HCT116 (cell line): ENCODE results near the gene ATN1. TPM values are rescaled to one million over a fixed set of nuclear protein-coding genes. Genes with fewer than 3 reads are reported as not detected.

Source experiments
- ATAC-seq: fragments of 200-7000 bp; cut with Tn5 transposase; 2 replicates; pipeline ENCODE4 v1.9.1; 2020; ENCODE audit warnings: mild to moderate bottlenecking, moderate library complexity
- BruUV-seq: library from RNA; stranded (reverse); fragments of 400-500 nt; replicated peaks from 2 replicates; lab custom pipeline; 2021; lab: Mats Ljungman, UMichigan
- CTCF ChIA-PET: fragments of 300-600 bp; sonication (Branson Sonifier 250); formaldehyde crosslinking; loops from one replicate; lab custom pipeline; 2021; ENCODE audit warnings: antibody characterized with exemption; lab: Charles Lee
- POLR2A ChIA-PET: fragments of 300-600, 350-600 bp; sonication (Branson Sonifier 250); formaldehyde crosslinking; loops from one replicate; lab custom pipeline; 2021; ENCODE audit warnings: antibody characterized with exemption; lab: Charles Lee
- RAD21 ChIA-PET, 2 experiments: fragments of 300-600 bp; sonication (Branson Sonifier 250); formaldehyde crosslinking; loops; one replicate each; lab custom pipeline; 2023; ENCODE audit warnings: low total read pairs in 2 of 2; ENCODE audit not compliant: uncharacterized antibody in 2 of 2, unreplicated experiment in 2 of 2, low non-redundant PET in 1 of 2; lab: Charles Lee
- DNase-seq: peaks from one replicate; pipeline ENCODE4 v3.0.0-alpha.2; 2010; ENCODE audit warnings: low read depth, low spot score
- H2AFZ ChIP-seq: fragments of 200-600 bp; shearing (Covaris generic), sonication (generic); 2 replicates; pipeline ENCODE4 v1.6.1; 2017; ENCODE audit warnings: low read depth, mixed run types, mixed read lengths, antibody characterized with exemption, low read length; ENCODE audit not compliant: poor library complexity, severe bottlenecking
- H3K27ac ChIP-seq: 2 replicates; pipeline ENCODE4 v1.5.1; 2012; ENCODE audit warnings: low read depth, low read length
- H3K27me3 ChIP-seq: fragments of 200-600 bp; sonication (generic); 2 replicates; pipeline ENCODE4 v1.6.1; 2016; ENCODE audit warnings: mixed run types, low read length, mixed read lengths; ENCODE audit not compliant: insufficient read depth
- H3K36me3 ChIP-seq, 2 experiments: fragments of 200-500 bp in 1 of 2; fragments of 200-600 bp in 1 of 2; sonication (Bioruptor generic) in 1 of 2; sonication (generic) in 1 of 2; 2 replicates each; pipeline versions ENCODE4 v1.5.1 to v1.6.1; 2014 to 2016; ENCODE audit warnings: low read length in 2 of 2, inconsistent platforms in 1 of 2, mixed read lengths in 1 of 2, mixed run types in 1 of 2; ENCODE audit not compliant: insufficient read depth in 2 of 2, control insufficient read depth in 1 of 2
- H3K4me1 ChIP-seq, 2 experiments: fragments of 200-600 bp in 1 of 2; sonication (generic) in 1 of 2; 2 replicates each; pipeline versions ENCODE4 v1.5.1 to v1.6.1; 2012 to 2017; ENCODE audit warnings: low read length in 2 of 2, inconsistent platforms in 1 of 2, mild to moderate bottlenecking in 1 of 2, mixed read lengths in 1 of 2, mixed run types in 1 of 2, moderate library complexity in 1 of 2; ENCODE audit not compliant: insufficient read depth in 2 of 2, control insufficient read depth in 1 of 2
- H3K4me2 ChIP-seq: fragments of 200-600 bp; sonication (generic); 2 replicates; pipeline ENCODE4 v1.6.1; 2017; ENCODE audit warnings: mixed run types, low read length, mixed read lengths
- H3K4me3 ChIP-seq, 2 experiments: fragments of 200-600 bp in 1 of 2; sonication (generic) in 1 of 2; replicated peaks in 1 of 2; 2 replicates each; pipeline ENCODE4 v1.5.1; 2011 to 2016; ENCODE audit warnings: low read length in 2 of 2, control low read depth in 1 of 2, low read depth in 1 of 2, mild to moderate bottlenecking in 1 of 2, mixed read lengths in 1 of 2, mixed run types in 1 of 2
- H3K79me2 ChIP-seq: fragments of 200-600 bp; sonication (generic); 2 replicates; pipeline ENCODE4 v1.6.1; 2017; ENCODE audit warnings: mild to moderate bottlenecking, mixed run types, low read length, moderate library complexity, mixed read lengths; ENCODE audit not compliant: insufficient read depth
- H3K9ac ChIP-seq: fragments of 200-600 bp; sonication (generic); 2 replicates; pipeline ENCODE4 v1.6.1; 2016; ENCODE audit warnings: low read length, mixed read lengths
- H3K9me2 ChIP-seq: fragments of 200-600 bp; sonication (generic), shearing (Covaris generic); 2 replicates; pipeline ENCODE4 v1.6.1; 2017; ENCODE audit warnings: mixed run types, mild to moderate bottlenecking, moderate library complexity; ENCODE audit not compliant: insufficient read depth
- H3K9me3 ChIP-seq, 2 experiments: fragments of 200-500 bp in 1 of 2; fragments of 200-600 bp in 1 of 2; sonication (Bioruptor generic) in 1 of 2; sonication (generic) in 1 of 2; 2 replicates each; pipeline ENCODE4 v1.6.1; 2014 to 2017; ENCODE audit warnings: low read length in 2 of 2, mixed read lengths in 2 of 2, inconsistent platforms in 1 of 2, low read depth in 1 of 2, mild to moderate bottlenecking in 1 of 2, mixed run types in 1 of 2, moderate library complexity in 1 of 2; ENCODE audit not compliant: control insufficient read depth in 1 of 2, insufficient read depth in 1 of 2
- H4K20me1 ChIP-seq: fragments of 200-600 bp; sonication (generic), shearing (Covaris generic); 2 replicates; pipeline ENCODE4 v1.6.1; 2017; ENCODE audit warnings: mixed run types, mild to moderate bottlenecking, moderate library complexity; ENCODE audit not compliant: insufficient read depth
- CEBPB ChIP-seq: IDR thresholded peaks from 2 replicates; pipeline ENCODE4 v1.6.1; 2012; ENCODE audit warnings: low read depth
- CTCF ChIP-seq, 3 experiments: fragments of 200-600 bp in 1 of 3; sonication (generic) in 1 of 3; IDR thresholded peaks in 2 of 3; conservative IDR thresholded peaks in 1 of 3; 2 replicates each; pipeline ENCODE4 v1.5.1; 2012 to 2017; ENCODE audit warnings: low read depth in 2 of 3, low read length in 2 of 3, antibody characterized with exemption in 1 of 3, borderline replicate concordance in 1 of 3, control low read depth in 1 of 3, mild to moderate bottlenecking in 1 of 3, mixed read lengths in 1 of 3, mixed run types in 1 of 3, moderate library complexity in 1 of 3; ENCODE audit not compliant: insufficient read depth in 1 of 3
- EGR1 ChIP-seq: IDR thresholded peaks from 2 replicates; pipeline ENCODE4 v1.6.1; 2012; ENCODE audit warnings: low read depth
- EZH2 ChIP-seq: fragments of 200-600 bp; sonication (generic); IDR thresholded peaks from 2 replicates; pipeline ENCODE4 v1.6.1; 2017; ENCODE audit warnings: antibody characterized with exemption, mixed run types
- EZH2phosphoT487 ChIP-seq: fragments of 200-600 bp; IDR thresholded peaks from 2 replicates; pipeline ENCODE4 v1.6.1; 2018; ENCODE audit warnings: antibody characterized with exemption, borderline replicate concordance
- FOSL1 ChIP-seq: IDR thresholded peaks from 2 replicates; pipeline ENCODE4 v1.6.1; 2012; ENCODE audit warnings: low read depth
- JUND ChIP-seq: IDR thresholded peaks from 2 replicates; pipeline ENCODE4 v1.6.1; 2012
- REST ChIP-seq: IDR thresholded peaks from 2 replicates; pipeline ENCODE4 v1.6.1; 2012; ENCODE audit warnings: low read depth
- SRF ChIP-seq: IDR thresholded peaks from 2 replicates; pipeline ENCODE4 v1.6.1; 2012; ENCODE audit warnings: low read depth
- YY1 ChIP-seq: IDR thresholded peaks from 2 replicates; pipeline ENCODE4 v1.6.1; 2011; ENCODE audit warnings: low read length, low read depth, moderate library complexity, mild to moderate bottlenecking; ENCODE audit not compliant: insufficient replicate concordance; ENCODE audit errors: extremely low read depth
- ZFX ChIP-seq: fragments of 450-650 bp; IDR thresholded peaks from 2 replicates; pipeline ENCODE4 v1.6.1; 2017
- intact Hi-C: fragments of 100-400 bp; cut with micrococcal nuclease; formaldehyde crosslinking; loops from 2 replicates; pipeline ENCODE4 v1.10.0; 2022
- total RNA-seq: library from RNA; stranded (reverse); gene quantifications from one replicate; pipeline ENCODE4 v1.2.1, GENCODE V29; 2021; ENCODE audit not compliant: unreplicated experiment

The ATN1 gene
- total RNA-seq, 1 experiment from 2014 or later = 104 TPM

GRCh38 chr12:6957151-6957701 is 29.5 kb downstream of the ATN1 start:
- RAD21 ChIA-PET = no interaction called here
- H3K4me3 ChIP-seq = no peak overlapping the region
- no peaks in the 10 kb centered on the region for H3K9me2 ChIP-seq
- no peak overlapping the region; the same call in 1 of the 2 replicates for H3K27ac ChIP-seq
- ATAC-seq (no peak), DNase-seq (no peak)
- H4K20me1 ChIP-seq = no peaks in the 10 kb centered on the region
- peaks cover 15 to 20% of the 10 kb centered on the region in 2 experiments for H3K4me1 ChIP-seq
- POLR2A ChIA-PET = interaction anchor here (1.0 to 9.9 kb wide), 2 partner anchors 10 to 13 kb away, joined by 3 to 269 read pairs; partner anchors contain the start of genes C12orf57 and RNU7-1
- no peaks in the 10 kb centered on the region for H3K27me3 ChIP-seq
- no TSS peak for BruUV-seq
- no peak overlapping the region for H3K9ac ChIP-seq
- H2AFZ ChIP-seq = no peak overlapping the region
- no peak overlapping the region for H3K4me2 ChIP-seq
- no peaks in the 10 kb centered on the region for H3K36me3 ChIP-seq
- H3K79me2 ChIP-seq = no peaks in the 10 kb centered on the region; the same call in 1 of the 2 replicates
- intact Hi-C loops = no loop called here
- TF ChIP-seq EZH2phosphoT487 = no peak
- no peak for TF ChIP-seq ZFX
- no peak for TF ChIP-seq SRF
- no peak for TF ChIP-seq JUND
- no peak for TF ChIP-seq FOSL1
- TF ChIP-seq YY1 = no peak
- CTCF ChIA-PET = no interaction called here
- no peaks in the 10 kb centered on the region for H3K9me3 ChIP-seq

- no TSS peak for BruUV-seq
- Histone ChIP-seq H3K79me2 (peaks cover under 1% of the 10 kb centered on the region; the same call in 1 of the 2 replicates), H3K36me3 (no peaks in the 10 kb centered on the region), H3K4me1 (peaks cover 15 to 27% of the 10 kb centered on the region in 2 experiments), H3K27ac (no peak overlapping the region), H3K9me2 (no peaks in the 10 kb centered on the region), H3K4me2 (no peak overlapping the region), H3K4me3 (no peak overlapping the region), H3K9ac (no peak overlapping the region), H3K27me3 (no peaks in the 10 kb centered on the region), H4K20me1 (no peaks in the 10 kb centered on the region), H2AFZ (no peak overlapping the region), H3K9me3 (no peaks in the 10 kb centered on the region)
- TF ChIP-seq EGR1 (no peak), EZH2 (no peak), ZFX (no peak), REST (no peak), JUND (no peak), CEBPB (no peak), CTCF (IDR thresholded peaks at IDR 0.05 in 2 of 3, conservative IDR thresholded peaks at IDR 0.05 in 1 of 3; ENCODE audit: borderline replicate concordance in 1 of 3, insufficient read depth in 1 of 3, low read depth in 2 of 3, low read length in 2 of 3) (no peak)
- ChIA-PET CTCF (no interaction called here), RAD21 (no interaction called here), POLR2A (interaction anchor here (9.9 kb wide), 1 partner anchor 11 kb away, joined by 269 read pairs; the partner anchor contains the start of genes C12orf57 and RNU7-1)
- no peak for ATAC-seq
- no peak for DNase-seq
- intact Hi-C loops = no loop called here
These were observed 30.2 kb downstream of the ATN1 start for GRCh38 chr12:6957741-6958608.
